T-helper 22 cell (primary cell): ENCODE results near the gene VAMP7.
"Not testable (repeated sequence)": the region's sequence is repeated elsewhere in the genome, so short reads cannot be mapped to it uniquely, and the experiment has no call there.

Source experiments
- DNase-seq: peaks from one replicate; pipeline ENCODE4 v3.0.0-alpha.2; 2020; ENCODE audit warnings: low read depth

The VAMP7 gene, protein sequence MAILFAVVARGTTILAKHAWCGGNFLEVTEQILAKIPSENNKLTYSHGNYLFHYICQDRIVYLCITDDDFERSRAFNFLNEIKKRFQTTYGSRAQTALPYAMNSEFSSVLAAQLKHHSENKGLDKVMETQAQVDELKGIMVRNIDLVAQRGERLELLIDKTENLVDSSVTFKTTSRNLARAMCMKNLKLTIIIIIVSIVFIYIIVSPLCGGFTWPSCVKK

GRCh38 chrX:155881158-155881993, at the start of gene VAMP7:
Gene VAMP7 (plus strand): TSS chrX:155881345. CDS start chrX:155889467, 8,122 bp downstream.
- DNase-seq, result peak; percentile 70

GRCh38 chrX:155841232-155841631, 39.9 kb upstream of the VAMP7 start:
- no peak for DNase-seq

- DNase-seq, result not testable (repeated sequence)
Observed at GRCh38 chrX:155851786-155852185, 29.4 kb upstream of the VAMP7 start.

GRCh38 chrX:155857561-155857960, 23.6 kb upstream of the VAMP7 start:
- no peak for DNase-seq

DNA sequence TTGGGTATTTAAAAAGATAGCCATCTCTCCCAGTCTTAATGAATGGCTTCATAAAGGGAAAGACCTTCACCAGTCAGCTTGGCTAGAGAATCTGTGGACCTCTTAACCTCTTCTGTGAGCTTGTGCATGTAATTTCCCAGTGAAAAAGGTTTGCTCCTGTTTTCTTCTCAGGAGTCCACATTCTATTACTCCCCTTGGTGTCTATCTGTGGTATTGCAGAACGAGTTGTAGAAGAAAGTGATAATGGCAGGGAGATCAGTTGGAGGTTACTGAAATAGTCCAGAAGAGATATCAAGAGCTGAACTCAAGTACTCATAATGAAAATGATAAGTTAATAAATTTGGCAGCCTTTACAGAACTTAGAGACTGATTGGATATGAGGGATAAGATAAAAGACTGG, 16.5 kb upstream of the VAMP7 start:
- no peak for DNase-seq

GRCh38 chrX:155865193-155865592, 16.0 kb upstream of the VAMP7 start:
- DNase-seq, result no peak

DNA sequence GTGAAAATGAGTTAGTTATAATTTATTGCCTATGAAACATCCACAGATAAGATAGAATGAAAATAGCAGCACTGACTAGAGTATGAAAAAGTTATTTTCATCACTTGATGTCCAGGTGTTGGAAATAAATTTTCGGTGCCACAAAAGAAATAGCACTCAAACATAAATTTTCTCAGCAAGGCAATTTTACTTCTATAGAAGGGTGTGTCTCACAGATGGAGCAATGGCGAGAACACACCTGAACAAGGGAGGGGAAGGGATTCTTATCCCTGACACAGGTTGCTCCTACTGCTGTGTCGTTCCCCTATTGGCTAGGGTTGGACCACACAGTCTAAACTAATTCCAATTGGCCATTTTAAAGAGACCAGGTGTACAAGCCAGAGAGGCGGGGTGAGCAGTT, 13.3 kb upstream of the VAMP7 start:
- DNase-seq, result no peak

DNA sequence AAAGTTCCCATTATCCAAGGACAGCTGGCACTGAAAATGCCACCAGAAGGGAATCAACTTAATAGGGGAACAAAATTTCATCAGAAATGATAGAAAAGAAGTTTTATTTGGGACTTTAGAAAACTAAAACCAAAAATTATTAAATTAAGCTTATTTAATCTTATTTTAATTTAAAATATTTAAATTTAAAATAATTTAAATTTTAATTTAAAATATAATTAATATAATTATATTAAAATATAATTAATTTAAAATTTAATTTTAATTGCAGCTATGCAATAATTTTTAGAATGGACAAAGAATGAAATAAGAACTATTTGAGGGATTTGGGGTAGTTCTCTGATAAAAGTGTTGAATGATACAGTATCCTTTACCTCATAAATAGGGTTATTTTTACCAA, 10.2 kb upstream of the VAMP7 start:
- DNase-seq, result no peak

GRCh38 chrX:155871934-155872333, 9.2 kb upstream of the VAMP7 start:
- DNase-seq, result no peak

GRCh38 chrX:155873188-155873587, 8.0 kb upstream of the VAMP7 start:
- no peak for DNase-seq

GRCh38 chrX:155874571-155875244, 6.4 kb upstream of the VAMP7 start:
- DNase-seq, result no peak

- DNase-seq, result no peak
Observed at GRCh38 chrX:155876704-155877103, 4.4 kb upstream of the VAMP7 start.

- DNase-seq, result no peak
Observed at GRCh38 chrX:155877288-155877687, 3.9 kb upstream of the VAMP7 start.

GRCh38 chrX:155880586-155881157, 473 bp upstream of the VAMP7 start:
- no peak for DNase-seq

DNA sequence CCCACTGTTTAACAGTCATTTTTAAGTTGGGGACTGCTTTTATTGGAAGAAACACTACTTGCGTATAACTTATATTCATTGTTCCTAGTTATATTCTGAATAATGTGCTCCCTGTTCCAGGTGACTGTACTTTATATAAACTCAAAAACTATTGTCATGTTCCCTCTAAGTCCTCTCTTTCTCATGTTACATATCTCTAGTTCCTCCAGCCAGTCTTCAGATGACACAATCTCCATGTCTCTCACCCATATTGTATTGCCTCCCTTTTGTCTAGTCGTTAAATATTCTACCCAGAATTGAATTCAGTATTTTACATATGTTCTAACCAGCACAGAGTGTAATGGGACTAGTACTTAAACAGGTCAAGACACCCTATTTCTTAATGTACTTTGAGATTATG, 5.3 kb downstream of the VAMP7 start:
- DNase-seq, result no peak

DNA sequence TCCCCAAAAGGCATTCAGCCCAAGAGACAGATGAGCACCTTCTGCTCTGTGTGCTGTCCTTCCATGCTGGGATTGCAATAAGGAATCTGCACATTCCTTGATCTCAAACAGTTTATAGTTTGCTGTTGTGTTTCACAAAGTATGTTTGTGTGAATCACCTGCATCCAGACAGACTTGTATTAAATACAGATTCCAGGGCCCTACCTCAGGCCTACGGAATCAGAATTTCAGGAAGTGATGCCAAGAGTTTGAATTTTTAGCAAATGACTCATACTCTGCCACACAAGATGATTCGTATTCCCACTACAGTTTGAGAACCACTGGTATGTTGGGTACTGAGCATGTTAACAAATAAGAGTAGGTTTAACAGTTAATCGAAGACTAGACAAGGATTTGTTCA, 7.0 kb downstream of the VAMP7 start:
- DNase-seq, result no peak

DNA sequence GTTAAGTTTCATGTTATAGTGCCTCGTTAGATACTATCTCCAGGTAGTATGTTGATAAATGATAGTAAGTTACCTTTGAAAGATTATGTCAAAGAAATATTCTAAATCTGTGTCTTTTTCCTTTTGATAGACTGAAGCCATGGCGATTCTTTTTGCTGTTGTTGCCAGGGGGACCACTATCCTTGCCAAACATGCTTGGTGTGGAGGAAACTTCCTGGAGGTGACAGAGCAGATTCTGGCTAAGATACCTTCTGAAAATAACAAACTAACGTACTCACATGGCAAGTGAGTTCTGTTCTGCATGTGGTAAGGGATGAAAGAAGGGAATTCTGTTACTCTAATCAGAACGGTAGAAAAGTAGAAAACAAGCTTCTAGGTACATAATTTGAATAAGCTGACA, 8.2 kb downstream of the VAMP7 start:
- DNase-seq, result no peak

DNA sequence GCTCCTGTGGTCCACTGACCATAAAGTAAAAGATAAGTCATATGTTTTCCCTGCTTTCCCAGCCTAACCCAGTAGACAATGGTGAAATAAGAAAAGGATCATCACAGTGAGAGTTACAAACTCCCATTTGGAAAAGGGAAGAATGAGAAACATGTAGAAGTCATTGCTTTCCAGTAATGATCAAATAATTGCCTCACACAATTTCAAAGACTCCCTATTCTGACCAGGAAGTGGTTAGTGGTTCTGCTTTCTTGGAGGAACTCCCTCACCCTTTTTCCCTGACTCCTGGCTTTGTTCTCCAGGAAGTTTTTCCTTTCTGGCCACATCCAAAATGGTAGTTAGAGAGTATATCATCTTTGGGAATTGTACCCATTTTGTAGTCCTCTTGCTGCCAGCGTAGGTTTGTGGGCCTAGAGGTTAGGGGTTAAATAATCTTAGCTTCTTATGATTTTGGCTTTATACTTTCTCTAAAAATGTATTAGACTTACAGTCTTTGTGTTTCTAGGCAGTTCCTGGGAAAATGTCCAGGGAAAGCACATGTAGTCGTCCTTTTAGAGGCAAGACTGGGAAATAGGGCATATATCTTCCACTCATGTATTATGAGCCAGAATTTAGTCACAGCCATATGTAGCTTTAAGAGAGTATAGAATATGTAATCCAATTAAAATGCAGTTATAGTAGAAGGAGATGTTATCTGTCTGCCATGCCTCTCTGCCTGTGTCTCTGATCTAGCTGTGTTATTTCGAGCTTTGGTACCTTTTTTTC, 10.5 kb downstream of the VAMP7 start:
- DNase-seq, result no peak

DNA sequence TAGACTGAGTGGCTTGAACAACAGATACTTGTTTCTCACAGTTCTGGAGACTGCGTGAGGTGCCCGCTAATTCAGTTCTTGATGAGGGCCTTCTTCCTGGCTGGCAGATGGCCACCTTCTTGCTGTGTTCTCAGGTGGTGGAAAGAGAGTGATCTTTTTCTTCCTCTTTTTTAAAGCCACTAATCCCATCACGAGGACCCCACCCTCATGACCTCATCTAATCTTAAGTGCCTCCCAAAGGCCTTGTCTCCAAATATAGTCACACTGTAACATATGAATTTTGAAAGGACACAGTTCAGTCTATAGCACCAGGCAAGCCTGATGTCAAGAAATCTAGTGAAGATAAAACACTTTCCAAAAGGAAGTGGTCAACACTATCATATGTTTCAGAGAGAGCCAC, 12.4 kb downstream of the VAMP7 start:
- DNase-seq, result no peak

GRCh38 chrX:155896512-155896911, 15.4 kb downstream of the VAMP7 start:
- no peak for DNase-seq

DNA sequence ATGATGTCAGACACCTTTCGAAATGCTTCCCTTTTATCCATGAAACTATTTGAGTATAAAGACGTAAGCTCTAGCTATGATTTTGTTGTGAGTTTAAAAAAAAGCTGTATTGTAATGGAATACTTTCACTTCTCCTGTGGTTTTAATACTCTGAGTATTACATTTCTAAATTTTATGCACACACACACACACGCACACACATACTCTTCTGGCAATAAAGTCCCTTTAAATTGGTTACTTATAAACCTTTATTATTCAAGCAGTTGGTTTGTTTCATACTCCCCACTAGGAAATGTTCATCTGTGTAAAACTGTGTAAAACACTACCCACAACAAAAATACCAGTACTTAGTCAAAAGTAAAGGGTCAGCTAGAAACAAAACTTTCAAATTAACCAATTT, 18.2 kb downstream of the VAMP7 start:
- DNase-seq, result no peak

DNA sequence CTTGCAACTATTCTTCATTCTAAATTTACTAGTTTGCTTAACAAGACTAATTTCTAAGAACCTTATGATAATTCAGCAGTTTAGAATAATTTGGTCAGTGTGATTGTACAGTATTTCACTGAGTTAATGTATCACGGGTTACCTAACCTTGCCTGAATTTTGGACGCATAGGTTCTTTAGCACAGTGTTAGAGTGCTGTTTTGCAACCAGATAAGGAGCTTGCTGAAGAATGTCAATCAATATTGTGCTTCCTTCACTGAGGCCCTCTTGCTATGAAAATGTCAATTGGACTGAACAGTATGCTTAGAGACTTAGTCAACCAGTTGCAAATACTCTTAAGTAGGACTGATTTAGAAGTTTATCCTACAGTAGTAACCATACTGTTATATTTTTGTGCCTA, 19.6 kb downstream of the VAMP7 start:
- no peak for DNase-seq
